ENCODE results near the gene PDZRN3. TPM values are rescaled to one million over a fixed set of nuclear protein-coding genes. Genes with fewer than 3 reads are reported as not detected.

The PDZRN3 gene
- total and polyA plus RNA-seq, 2 experiments from 2014 or later = 7.5 to 14.0 TPM

DNA sequence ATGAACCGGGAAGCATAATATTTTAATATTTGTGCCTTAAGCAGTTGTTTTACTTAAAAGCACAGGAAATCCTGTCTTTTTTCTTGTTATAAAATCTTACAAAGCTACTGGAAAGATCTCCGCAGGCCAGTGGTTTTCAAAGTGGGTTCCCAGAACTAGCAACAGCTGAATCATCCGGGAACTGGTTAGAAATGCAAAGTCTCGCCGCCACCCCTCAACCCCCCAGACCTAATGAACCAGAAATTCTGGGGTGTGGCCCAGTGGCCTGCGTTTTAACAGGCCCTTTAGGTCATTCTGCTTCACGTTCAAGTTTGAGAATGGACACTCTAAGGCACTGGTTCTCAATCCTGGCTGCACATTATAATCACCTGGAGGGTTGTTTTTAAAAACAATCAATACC is 74.7 kb downstream of the PDZRN3 start:
- Histone ChIP-seq H3K36me3 (ENCODE audit: insufficient read depth) (no peaks in the 10 kb centered on the region), H3K9me2 (ENCODE audit: insufficient read depth) (no peaks in the 10 kb centered on the region; the same call in 1 of the 2 replicates), H3F3A (replicated peaks; ENCODE audit: low read depth) (no peaks in the 10 kb centered on the region), H3K4me1 (ENCODE audit: insufficient read depth) (peaks cover 20% of the 10 kb centered on the region), H3K27me3 (ENCODE audit: insufficient read depth) (no peaks in the 10 kb centered on the region), H3K4me3 (no peak overlapping the region), H4K20me1 (replicated peaks; ENCODE audit: insufficient read depth) (no peaks in the 10 kb centered on the region; the same call in 1 of the 2 replicates), H3K4me2 (no peak overlapping the region), H3K79me2 (replicated peaks; ENCODE audit: insufficient read depth) (no peaks in the 10 kb centered on the region), H3K27ac (ENCODE audit: low read depth) (no peak overlapping the region), H2AFZ (no peak overlapping the region)
- ATAC-seq (no peak), DNase-seq (ENCODE audit: low spot score) (no peak)
- Mint-ChIP-seq H3K9me3 (no peaks in the 10 kb centered on the region), H3K27ac (no peak overlapping the region), H3K36me3 (ENCODE audit: low read depth) (no peaks in the 10 kb centered on the region), H3K4me3 (no peak overlapping the region), H3K4me1 (peaks cover 30% of the 10 kb centered on the region), H3K27me3 (ENCODE audit: insufficient read depth, low read depth, poor library complexity) (no peaks in the 10 kb centered on the region)
- TF ChIP-seq STAT1 (IDR thresholded peaks at IDR 0.05; ENCODE audit: unreplicated experiment) = no peak
- TF ChIP-seq, protein P1, sequence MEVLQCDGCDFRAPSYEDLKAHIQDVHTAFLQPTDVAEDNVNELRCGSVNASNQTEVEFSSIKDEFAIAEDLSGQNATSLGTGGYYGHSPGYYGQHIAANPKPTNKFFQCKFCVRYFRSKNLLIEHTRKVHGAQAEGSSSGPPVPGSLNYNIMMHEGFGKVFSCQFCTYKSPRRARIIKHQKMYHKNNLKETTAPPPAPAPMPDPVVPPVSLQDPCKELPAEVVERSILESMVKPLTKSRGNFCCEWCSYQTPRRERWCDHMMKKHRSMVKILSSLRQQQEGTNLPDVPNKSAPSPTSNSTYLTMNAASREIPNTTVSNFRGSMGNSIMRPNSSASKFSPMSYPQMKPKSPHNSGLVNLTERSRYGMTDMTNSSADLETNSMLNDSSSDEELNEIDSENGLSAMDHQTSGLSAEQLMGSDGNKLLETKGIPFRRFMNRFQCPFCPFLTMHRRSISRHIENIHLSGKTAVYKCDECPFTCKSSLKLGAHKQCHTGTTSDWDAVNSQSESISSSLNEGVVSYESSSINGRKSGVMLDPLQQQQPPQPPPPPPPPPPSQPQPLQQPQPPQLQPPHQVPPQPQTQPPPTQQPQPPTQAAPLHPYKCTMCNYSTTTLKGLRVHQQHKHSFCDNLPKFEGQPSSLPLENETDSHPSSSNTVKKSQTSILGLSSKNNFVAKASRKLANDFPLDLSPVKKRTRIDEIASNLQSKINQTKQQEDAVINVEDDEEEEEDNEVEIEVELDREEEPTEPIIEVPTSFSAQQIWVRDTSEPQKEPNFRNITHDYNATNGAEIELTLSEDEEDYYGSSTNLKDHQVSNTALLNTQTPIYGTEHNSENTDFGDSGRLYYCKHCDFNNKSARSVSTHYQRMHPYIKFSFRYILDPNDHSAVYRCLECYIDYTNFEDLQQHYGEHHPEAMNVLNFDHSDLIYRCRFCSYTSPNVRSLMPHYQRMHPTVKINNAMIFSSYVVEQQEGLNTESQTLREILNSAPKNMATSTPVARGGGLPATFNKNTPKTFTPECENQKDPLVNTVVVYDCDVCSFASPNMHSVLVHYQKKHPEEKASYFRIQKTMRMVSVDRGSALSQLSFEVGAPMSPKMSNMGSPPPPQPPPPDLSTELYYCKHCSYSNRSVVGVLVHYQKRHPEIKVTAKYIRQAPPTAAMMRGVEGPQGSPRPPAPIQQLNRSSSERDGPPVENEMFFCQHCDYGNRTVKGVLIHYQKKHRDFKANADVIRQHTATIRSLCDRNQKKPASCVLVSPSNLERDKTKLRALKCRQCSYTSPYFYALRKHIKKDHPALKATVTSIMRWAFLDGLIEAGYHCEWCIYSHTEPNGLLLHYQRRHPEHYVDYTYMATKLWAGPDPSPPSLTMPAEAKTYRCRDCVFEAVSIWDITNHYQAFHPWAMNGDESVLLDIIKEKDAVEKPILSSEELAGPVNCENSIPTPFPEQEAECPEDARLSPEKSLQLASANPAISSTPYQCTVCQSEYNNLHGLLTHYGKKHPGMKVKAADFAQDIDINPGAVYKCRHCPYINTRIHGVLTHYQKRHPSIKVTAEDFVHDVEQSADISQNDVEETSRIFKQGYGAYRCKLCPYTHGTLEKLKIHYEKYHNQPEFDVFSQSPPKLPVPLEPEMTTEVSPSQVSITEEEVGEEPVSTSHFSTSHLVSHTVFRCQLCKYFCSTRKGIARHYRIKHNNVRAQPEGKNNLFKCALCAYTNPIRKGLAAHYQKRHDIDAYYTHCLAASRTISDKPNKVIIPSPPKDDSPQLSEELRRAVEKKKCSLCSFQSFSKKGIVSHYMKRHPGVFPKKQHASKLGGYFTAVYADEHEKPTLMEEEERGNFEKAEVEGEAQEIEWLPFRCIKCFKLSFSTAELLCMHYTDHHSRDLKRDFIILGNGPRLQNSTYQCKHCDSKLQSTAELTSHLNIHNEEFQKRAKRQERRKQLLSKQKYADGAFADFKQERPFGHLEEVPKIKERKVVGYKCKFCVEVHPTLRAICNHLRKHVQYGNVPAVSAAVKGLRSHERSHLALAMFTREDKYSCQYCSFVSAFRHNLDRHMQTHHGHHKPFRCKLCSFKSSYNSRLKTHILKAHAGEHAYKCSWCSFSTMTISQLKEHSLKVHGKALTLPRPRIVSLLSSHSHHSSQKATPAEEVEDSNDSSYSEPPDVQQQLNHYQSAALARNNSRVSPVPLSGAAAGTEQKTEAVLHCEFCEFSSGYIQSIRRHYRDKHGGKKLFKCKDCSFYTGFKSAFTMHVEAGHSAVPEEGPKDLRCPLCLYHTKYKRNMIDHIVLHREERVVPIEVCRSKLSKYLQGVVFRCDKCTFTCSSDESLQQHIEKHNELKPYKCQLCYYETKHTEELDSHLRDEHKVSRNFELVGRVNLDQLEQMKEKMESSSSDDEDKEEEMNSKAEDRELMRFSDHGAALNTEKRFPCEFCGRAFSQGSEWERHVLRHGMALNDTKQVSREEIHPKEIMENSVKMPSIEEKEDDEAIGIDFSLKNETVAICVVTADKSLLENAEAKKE (CRISPR knock-in tag; IDR thresholded peaks at IDR 0.05) = no peak
- no peak for TF ChIP-seq EZH2phosphoT487 (IDR thresholded peaks at IDR 0.05; ENCODE audit: unreplicated experiment)
- TF ChIP-seq, protein P2, sequence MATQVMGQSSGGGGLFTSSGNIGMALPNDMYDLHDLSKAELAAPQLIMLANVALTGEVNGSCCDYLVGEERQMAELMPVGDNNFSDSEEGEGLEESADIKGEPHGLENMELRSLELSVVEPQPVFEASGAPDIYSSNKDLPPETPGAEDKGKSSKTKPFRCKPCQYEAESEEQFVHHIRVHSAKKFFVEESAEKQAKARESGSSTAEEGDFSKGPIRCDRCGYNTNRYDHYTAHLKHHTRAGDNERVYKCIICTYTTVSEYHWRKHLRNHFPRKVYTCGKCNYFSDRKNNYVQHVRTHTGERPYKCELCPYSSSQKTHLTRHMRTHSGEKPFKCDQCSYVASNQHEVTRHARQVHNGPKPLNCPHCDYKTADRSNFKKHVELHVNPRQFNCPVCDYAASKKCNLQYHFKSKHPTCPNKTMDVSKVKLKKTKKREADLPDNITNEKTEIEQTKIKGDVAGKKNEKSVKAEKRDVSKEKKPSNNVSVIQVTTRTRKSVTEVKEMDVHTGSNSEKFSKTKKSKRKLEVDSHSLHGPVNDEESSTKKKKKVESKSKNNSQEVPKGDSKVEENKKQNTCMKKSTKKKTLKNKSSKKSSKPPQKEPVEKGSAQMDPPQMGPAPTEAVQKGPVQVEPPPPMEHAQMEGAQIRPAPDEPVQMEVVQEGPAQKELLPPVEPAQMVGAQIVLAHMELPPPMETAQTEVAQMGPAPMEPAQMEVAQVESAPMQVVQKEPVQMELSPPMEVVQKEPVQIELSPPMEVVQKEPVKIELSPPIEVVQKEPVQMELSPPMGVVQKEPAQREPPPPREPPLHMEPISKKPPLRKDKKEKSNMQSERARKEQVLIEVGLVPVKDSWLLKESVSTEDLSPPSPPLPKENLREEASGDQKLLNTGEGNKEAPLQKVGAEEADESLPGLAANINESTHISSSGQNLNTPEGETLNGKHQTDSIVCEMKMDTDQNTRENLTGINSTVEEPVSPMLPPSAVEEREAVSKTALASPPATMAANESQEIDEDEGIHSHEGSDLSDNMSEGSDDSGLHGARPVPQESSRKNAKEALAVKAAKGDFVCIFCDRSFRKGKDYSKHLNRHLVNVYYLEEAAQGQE (IDR thresholded peaks at IDR 0.05; ENCODE audit: unreplicated experiment) = no peak
- no peak for TF ChIP-seq ZNF114 (CRISPR knock-in tag; IDR thresholded peaks at IDR 0.05)
- no peak for TF ChIP-seq ZNF331 (CRISPR knock-in tag; IDR thresholded peaks at IDR 0.05; ENCODE audit: low read depth)
- TF ChIP-seq, protein P3, sequence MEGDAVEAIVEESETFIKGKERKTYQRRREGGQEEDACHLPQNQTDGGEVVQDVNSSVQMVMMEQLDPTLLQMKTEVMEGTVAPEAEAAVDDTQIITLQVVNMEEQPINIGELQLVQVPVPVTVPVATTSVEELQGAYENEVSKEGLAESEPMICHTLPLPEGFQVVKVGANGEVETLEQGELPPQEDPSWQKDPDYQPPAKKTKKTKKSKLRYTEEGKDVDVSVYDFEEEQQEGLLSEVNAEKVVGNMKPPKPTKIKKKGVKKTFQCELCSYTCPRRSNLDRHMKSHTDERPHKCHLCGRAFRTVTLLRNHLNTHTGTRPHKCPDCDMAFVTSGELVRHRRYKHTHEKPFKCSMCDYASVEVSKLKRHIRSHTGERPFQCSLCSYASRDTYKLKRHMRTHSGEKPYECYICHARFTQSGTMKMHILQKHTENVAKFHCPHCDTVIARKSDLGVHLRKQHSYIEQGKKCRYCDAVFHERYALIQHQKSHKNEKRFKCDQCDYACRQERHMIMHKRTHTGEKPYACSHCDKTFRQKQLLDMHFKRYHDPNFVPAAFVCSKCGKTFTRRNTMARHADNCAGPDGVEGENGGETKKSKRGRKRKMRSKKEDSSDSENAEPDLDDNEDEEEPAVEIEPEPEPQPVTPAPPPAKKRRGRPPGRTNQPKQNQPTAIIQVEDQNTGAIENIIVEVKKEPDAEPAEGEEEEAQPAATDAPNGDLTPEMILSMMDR (conservative IDR thresholded peaks at IDR 0.05; ENCODE audit: low read depth in 2 of 2) = no peak
- no peak for TF ChIP-seq JUNB (IDR thresholded peaks at IDR 0.05; ENCODE audit: unreplicated experiment)
- no peak for TF ChIP-seq CREB1 (CRISPR knock-in tag; IDR thresholded peaks at IDR 0.05; ENCODE audit: low read depth)
- no peak for TF ChIP-seq POLR2AphosphoS5 (IDR thresholded peaks at IDR 0.05; ENCODE audit: low read depth)
- no peak for TF ChIP-seq EZH2 (IDR thresholded peaks at IDR 0.05; ENCODE audit: low read depth, unreplicated experiment)
- no peak for TF ChIP-seq NANOG (IDR thresholded peaks at IDR 0.05; ENCODE audit: borderline replicate concordance)
- TF ChIP-seq, protein P4, sequence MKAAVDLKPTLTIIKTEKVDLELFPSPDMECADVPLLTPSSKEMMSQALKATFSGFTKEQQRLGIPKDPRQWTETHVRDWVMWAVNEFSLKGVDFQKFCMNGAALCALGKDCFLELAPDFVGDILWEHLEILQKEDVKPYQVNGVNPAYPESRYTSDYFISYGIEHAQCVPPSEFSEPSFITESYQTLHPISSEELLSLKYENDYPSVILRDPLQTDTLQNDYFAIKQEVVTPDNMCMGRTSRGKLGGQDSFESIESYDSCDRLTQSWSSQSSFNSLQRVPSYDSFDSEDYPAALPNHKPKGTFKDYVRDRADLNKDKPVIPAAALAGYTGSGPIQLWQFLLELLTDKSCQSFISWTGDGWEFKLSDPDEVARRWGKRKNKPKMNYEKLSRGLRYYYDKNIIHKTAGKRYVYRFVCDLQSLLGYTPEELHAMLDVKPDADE (IDR thresholded peaks at IDR 0.05) = no peak
